GM21528 (cell line): Measurements from ENCODE around the gene HAUS8.
"Not testable (repeated sequence)": the region's sequence is repeated elsewhere in the genome, so short reads cannot be mapped to it uniquely, and the experiment has no call there.

Experiments
- ATAC-seq: cut with Tn5 transposase; IDR thresholded peaks from one replicate; pipeline ENCODE4 v1.9.1; 2021; ENCODE audit warnings: mild to moderate bottlenecking, moderate library complexity; ENCODE audit not compliant: unreplicated experiment, low FRiP score

Gene HAUS8

DNA sequence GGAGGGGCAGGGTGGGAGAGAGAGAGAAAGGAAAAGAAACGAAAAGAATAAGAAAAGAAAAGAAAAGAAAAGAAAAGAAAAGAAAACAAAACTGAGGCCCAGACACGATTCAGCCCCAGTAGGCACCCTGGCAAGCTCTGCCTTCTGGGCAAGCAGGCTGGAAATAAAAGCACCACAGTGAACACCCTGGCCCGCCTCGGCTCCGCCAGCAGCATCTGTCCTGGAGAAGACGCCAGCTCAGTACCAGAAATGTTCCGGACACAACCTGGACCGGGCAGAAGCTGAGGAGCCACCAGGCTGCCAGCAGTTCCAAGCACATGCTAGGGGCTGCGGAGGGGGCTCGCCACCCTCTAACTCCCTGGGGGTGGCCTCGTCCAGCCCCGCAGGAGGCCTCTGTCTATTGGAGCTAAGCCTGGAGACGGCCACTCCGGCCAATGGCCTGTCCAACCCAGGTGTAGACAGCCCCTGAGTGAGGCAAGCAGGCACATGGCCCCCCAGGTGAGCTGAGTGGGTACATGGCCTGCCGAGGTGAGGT is 37.2 kb downstream of the HAUS8 start:
- ATAC-seq: no peak

DNA sequence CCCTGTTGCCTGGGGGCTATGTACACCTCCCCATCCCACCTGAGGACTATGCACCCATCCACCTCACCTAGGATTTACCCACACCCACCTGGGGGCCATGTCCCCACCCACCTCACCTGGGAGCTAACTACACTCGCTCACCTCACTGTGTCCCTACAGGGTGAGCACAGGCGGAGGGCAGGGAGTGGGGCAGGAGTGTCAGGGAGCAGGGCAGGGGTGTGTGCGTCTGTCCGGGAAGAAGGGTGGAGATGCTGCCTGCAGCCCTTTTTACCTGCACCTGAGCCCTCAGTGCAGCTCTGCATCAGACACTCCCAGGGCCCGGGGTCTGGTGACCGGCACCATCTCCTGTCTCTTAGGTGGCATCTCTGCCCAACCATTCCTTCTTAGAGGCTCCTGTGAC is 38.1 kb downstream of the HAUS8 start:
- no peak for ATAC-seq

DNA sequence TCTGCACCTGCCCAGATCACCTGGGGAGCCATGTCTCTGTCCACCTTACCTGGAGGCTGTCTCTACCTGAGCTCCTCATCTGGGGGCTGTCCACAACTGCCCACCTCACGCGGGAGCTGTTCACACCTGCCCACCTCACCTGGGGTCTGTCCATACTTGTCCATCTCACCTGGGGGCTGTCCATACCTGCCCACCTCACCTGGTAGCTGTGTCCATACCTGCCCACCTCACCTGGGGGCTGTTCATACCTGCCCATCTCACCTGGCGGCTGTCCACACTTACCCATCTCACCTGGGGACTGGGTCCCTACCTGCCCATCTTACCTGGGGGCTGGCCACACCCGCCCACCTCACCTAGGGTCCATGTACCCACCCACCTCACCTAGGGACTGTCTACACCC is 38.6 kb downstream of the HAUS8 start:
- no peak for ATAC-seq

DNA sequence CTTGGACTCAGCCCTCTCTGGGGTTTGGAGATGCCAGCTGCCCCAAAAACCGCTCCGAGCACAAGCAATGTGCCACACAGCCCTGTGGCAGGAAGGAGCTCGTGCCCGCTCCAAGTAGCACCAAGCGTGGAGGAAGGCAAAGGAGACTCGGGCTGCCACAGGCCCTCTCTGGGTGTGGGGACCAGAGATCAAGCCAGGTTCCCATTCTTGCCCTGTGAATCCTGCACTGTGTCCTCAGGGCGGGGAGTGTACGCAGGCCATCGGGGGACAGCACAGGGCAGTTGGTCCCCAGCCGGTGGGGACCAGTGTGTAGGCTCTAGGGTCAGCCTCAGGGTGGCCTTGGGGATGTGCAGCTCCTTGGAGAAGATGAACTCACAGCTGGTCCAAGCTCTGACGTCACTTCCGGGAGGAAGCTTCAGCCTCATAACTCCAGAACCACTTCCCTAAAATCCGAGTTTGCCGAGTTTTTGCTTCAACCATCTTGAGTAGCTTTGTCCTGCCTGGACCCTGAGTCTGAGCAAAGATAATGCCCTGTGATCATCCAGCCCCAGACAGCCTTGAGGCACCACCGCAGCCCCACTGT is 39.3 kb downstream of the HAUS8 start:
- no peak for ATAC-seq

DNA sequence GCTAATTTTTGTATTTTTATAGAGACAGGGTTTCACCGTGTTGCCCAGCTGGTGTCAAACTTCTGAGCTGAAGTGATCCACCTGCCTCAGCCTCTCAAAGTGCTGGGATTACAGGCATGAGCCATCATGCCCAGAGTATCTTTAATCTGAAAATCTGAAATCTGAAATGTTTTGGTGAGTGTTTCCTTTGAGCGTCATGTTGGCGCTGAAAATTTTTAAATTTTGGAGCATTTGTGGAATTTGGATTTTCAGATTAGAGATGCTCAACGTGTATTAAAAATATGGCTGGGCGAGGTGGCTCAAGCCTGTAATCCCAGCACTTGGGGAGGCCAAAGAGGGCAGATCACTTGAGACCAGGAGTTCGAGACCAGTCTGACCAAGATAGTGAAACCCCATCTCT is 43.5 kb downstream of the HAUS8 start:
- no peak for ATAC-seq

DNA sequence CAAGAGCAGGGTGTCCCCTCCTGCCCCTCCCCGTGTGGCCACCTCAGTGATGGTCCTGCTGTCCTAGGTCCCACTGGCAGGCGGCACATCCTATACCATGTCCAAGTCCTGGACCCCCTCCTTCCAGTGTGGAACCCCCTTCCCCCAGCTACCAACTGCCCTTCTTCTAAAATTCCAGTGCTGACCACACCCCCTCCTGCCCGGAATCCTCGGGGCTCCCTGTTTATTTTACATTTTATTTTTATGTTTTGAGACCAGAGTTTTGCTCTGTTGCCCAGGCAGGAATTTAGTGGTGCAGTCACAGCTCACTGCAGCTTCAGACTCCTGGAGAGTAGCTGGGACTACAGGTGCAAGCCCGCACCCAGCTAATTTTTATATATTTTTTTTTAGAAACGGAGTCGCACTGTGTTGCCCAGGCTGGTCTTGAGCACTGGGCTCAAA is 47.7 kb downstream of the HAUS8 start:
- ATAC-seq: no peak

DNA sequence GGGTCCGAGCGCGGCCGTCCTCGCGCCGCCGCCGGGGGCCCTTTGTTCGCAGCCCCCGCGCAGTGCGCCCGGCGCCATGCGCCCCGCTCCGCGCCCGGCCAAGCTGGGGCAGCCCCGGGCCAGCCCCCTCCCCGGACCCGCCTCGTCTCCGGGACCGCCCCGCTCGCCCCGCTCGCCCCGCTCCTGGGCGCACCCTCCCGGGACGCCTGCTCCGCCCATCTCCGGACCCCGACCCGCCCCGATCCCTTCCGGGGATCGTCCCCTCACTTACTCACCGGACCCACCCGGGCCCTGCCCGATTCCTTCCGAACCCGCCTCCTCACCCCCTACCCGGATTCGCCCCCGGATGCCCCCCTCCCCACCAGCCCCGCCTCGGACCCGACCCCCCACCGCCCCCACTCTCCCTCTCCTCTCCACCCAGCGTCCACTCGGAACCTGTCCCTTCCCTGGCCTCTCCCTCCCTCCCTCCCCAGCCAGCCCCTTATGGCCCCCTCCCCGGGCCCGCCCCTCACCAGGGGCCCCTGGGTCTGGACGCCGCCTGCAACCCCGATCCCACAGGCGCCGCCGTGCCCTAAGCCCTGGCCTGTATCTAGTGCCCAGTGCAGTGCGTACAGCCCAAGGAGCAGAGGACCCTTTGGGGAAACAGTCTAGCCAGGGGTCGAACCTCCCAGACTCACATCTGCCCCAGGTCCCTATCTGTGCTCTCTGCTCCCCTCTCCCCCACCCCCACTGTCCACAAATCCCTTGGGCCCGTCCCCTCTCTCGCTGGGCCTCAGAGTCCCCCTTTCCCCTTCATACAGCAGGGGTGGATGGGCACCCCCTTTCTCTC is 48.3 kb downstream of the HAUS8 start, which contains the start of gene CPAMD8:
Gene CPAMD8, minus strand, starts transcription at position 105 of the 829 bp plus-strand sequence. CDS start 168 bp downstream, outside the sequence.
- ATAC-seq: no peak

DNA sequence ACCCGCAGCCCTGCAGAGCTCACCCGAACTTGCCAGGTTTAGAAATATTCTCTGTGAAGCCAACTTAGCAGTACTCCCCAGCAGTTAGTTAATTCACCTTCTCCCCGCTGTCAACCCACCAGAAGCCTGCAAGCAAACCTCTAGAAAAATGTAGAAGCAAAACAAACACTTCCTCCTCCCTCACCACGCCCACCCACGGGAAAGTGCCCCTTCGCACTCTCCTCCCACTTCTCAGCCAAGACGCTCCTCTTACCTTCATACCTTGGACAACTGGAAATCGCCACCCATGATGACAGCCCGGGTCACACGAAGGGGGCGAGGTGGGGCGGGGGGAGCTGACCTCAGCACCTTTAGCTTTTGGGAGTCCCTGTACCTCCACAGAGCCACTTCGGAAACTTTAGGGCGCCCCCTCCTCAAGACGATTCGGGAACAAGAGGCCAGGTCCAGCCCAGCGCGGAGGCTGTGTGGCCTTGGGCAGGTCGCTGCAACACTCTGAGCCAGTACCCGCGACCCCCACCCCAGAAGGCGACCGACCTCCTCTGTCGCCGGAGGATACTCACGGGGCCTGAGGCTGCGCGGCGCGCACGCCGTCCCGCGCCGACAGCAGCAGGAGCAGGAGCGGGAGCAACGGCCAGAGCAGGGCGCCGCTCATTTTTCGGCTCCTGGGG is 49.1 kb downstream of the HAUS8 start:
- no peak for ATAC-seq

DNA sequence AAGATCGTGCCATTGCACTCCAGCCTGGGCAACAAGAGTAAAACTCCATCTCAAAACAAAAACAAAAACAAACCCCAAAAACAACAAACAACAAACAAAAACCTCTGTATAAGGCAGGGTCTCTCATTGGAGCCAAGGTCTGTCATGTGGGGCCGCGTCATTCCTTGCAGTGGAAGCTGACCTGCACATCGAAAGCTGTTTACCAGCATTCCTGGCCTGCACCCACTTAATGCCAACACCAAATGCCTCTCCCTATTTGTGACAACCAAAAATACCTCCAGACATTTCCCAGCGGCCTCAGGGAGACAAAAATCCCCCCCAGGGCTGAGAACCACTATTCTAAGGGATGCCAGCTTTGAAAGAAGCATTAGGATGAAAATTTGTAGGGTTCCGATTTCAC is 49.9 kb downstream of the HAUS8 start:
- ATAC-seq: no peak

DNA sequence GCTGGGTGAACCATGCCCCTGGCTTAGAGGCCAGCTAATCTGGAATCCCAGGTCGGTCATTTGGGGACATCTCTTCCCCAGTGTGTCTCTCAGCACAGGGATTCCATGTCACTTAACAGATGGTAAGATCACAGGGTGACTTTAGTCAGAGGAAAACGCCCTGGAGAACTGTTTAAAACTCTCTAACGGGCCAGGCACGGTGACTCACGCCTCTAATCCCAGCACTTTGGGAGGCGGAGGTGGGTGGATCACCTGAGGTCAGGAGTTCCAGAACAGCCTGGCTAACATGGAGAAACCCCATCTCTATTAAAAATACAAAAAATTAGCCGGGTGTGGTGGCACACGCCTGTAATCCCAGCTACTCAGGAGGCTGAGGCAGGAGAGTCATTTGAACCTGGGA is 50.3 kb downstream of the HAUS8 start:
- not testable (repeated sequence) for ATAC-seq

DNA sequence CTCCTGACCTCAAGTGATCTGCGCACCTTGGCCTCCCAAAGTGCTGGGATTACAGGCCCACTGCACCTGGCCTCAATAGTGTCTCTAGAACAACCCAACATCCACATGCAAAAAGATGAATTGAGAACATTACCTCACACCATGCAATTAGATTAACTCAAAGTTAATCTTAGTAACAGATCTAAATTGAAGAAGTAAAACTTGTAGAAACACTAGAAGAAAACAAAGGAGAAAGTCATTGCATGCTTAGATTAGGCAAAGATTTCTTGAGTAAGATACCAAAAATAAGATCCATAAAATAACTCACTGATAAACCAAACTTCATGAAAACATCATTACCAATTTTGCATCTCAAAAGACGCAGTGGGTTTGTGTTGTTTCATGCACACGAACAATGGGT is 51.4 kb downstream of the HAUS8 start:
- no peak for ATAC-seq

DNA sequence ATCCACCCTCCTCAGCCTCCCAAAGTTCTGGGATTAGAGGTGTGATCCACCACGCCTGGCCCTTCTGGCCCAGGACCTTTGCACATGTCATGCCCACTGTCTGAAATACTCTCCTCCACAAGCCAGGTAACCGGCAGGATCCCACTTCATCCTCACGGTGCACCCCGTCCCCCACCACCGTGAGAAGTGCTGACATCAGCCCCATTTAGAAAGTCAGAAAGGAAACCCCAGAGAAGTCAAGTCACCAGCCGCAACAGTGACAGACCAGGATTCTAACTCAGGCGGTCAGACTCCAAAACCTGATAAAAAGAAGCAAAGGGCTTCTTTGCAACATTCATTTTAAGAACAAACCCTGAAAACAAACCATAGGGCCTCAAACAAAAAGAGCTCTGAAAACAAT is 52.5 kb downstream of the HAUS8 start:
- no peak for ATAC-seq

DNA sequence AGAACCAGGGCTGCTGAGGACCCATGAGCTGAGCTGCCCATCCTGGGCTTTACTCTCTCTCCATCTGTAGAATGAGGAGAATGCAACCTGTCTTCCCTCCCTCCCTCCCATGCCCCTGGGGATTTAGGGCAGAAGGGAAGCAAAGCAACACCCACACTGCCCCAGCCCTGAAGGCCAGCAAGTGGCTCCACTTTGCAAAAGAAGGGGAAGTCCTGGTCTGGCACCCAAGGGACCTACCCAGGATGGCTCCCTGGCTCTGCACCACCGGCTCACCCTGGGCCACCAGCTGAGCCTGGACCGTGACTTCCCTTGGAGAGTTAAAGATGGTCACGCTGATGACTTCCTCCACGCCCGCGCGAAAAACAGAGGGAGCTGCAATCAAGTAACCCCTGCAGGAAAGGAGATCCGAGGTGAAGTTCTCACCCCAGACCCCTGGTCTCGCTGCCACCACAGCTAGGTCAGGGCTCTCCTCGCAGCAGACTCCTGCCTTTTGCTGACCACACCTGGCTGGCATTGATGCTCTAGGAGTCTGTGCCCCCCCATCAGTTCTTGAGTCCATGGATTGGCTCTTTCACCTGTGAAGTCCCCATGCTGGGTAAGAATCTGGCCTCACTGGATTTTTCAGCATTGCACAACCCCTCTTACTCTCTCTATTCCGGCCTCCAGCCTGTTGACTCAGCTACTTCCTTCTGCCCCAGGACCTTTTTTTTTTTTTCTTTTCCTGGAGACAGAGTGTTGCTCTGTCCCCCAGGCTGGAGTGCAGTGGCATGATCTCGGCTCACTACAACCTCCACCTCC is 53.3 kb downstream of the HAUS8 start:
- no peak for ATAC-seq

DNA sequence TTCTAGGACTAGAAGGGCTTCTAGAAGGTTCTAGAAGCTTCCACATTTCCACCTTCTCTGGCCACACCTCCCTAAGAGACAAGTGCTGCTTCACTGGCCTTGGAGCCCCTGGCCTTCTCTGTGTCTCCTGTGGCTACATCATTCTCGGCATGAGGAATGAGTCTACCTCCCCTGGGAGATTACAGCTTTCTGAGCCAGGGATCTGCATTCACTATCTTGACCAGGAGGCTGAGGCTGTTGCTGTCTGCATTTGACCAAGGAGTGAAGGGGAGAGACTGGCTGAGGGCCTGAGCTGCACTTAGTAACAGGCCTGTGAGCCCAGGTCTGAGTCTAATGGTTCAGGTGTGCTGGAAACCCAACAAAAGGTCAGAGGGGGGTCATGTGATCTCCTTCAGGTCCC is 53.9 kb downstream of the HAUS8 start:
- ATAC-seq: no peak

DNA sequence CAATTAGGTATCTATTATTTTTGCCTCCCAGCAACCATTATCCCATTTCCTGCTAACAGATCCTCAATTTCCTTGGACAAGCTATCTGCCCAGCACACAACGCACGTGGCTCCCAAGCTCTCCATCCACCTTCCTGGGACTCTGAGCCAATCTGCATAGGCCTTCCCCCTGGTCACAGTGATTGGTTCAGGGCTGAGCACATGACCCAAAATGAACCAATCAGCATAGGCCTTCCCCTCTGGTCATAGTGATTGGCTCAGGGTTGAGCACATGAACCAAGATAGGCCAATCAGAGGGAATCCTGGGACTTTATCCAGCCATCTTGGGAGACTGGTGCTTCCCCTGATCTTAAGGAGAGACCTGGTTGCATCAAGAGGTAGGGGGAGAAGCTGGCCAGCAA is 54.4 kb downstream of the HAUS8 start:
- ATAC-seq: no peak

DNA sequence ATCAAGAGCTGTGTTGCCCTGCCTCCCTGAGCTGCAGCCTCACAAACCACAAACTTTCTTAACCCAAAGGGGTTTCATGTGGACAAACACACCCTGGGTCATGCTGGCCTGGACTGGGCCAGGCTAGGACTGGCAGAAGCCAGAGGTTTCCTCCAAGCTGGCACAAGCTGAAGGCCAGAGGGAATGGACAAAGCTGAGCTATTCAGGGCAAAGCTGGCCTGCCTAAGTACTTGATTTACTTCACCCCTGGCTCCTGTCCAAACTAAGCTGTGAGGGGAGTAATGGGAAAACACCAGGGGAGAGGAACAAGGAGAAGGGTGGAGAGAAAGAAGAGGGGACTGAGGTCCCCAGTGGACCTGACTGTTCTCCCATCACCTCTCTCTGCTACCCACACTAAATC is 54.9 kb downstream of the HAUS8 start:
- no peak for ATAC-seq

DNA sequence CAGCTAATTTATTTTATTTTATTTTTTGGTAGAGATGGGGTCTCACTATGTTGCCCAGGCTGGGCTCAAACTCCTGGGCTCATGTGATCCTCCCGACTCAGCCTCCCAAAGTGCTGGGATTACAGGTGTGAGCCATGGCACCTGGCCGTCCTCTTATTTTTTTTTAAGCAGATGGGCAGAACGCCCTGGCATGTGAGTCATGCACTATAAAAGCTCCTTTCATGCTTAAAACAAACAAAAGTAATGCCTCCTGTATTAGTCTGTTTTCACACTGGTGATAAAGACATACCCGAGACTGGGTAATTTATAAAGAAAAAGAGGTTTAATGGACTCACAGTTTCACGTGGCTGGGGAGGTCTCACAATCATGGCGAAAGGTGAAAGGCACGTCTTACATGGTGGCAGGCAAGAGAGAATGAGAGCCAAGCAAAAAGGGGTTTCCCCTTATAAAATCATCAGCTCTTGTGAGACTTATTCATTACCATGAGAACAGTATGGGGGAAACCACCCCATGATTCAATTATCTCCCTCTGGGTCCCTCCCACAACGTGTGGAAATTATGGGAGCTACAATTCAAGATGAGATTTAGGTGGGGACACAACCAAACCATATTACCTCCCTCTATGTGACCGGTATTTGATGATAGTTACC is 60.9 kb downstream of the HAUS8 start:
- not testable (repeated sequence) for ATAC-seq

DNA sequence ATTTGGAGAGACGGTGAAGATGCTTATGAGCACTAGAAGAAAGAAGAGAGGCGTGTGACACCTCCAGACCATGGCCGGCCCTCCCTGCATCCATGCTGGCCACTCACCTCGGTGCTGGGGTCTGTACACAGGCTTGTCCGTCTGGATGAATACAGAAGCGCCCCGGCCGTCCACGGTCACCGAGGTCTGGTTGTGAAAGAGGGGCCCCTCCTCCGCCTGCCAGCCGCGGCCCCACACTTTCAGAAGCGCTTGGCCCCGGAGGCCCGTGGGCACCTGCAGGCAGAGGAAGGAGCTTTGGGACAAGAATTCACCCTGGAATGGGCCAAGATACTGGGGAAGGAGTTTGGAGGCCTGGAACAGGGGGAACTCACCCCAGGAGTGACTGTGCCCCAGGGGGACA is 63.8 kb downstream of the HAUS8 start:
- no peak for ATAC-seq

DNA sequence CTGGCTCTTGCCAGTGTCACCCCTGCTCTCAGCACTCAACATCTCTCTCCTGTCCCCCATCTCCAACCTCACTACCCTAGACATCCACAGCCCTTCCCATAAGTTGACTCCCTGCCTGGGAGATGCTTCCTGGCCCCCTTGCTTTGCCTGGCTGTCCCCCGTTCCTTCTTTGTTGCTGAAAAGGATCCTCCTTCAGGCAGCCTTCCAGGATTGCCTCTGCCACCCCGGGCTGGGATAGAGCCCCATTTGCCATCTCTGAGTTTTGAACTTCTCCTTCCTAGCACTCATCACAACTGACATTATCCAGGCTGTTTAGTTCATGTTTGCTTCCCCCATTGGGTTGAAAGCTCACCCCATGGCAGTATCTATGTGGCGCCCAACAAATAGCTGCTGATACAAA is 68.7 kb downstream of the HAUS8 start:
- ATAC-seq: no peak

DNA sequence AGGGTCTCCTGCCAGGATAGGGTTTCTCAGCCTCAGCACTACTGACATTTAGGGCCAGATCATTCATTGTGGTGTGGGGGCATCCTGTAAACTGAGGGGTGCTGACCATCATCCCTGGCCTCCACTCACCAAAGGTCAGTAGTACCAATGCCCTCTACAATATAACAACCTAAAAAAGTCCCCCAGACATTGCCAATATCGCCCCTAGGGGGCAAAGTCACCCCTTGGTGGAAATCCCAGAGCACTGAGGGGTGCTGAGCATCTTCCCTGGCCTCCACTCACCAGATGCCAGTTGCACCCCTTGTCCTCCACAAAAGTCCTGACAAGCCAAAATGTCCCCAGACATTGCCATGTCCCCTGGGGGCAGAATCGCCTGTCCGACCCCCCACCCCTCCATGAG is 70.3 kb downstream of the HAUS8 start:
- ATAC-seq: no peak
